T-cell (primary cell): ENCODE data around the gene AHNAK2. TPM values are rescaled to one million over a fixed set of nuclear protein-coding genes. Genes with fewer than 3 reads are reported as not detected.

ENCODE experiments used
- ATAC-seq, 4 experiments: fragments of 200-7000 bp in 3 of 4; fragments of 150-1000 bp in 1 of 4; cut with Tn5 transposase; replicated peaks in 1 of 4; 1 replicate in 3 of 4; 2 replicates in 1 of 4; pipeline ENCODE4 v1.10.0; 2021; ENCODE audit warnings: moderate library complexity in 3 of 4, mild to moderate bottlenecking in 2 of 4, moderate number of reproducible peaks in 1 of 4
- CTCF ChIA-PET, 2 donors: fragments of 300-600 bp; sonication (Branson Sonifier 250); formaldehyde crosslinking; loops; one replicate each; lab custom pipeline; 2022; ENCODE audit warnings: antibody characterized with exemption in 2 of 2; lab: Charles Lee
- POLR2A ChIA-PET, 2 donors: fragments of 300-600 bp; sonication (Branson Sonifier 250); formaldehyde crosslinking; loops; one replicate each; lab custom pipeline; 2022; ENCODE audit warnings: antibody characterized with exemption in 2 of 2; lab: Charles Lee
- DNase-seq, 35 experiments: peaks; one replicate each; pipeline versions ENCODE4 v3.0.0 to v3.0.0-alpha.2; 2013 to 2023
- H3K27ac ChIP-seq: one replicate; pipeline ENCODE4 v1.5.1; 2013; ENCODE audit warnings: low read length
- H3K27me3 ChIP-seq, 2 experiments: replicated peaks in 1 of 2; 1 replicate in 1 of 2; 2 replicates in 1 of 2; pipeline versions ENCODE4 v1.6.1 to v1.7.0; 2013; ENCODE audit warnings: low read length in 1 of 2, mixed read lengths in 1 of 2; ENCODE audit not compliant: control insufficient read depth in 2 of 2, insufficient read depth in 2 of 2; ENCODE audit errors: extremely low read depth in 1 of 2
- H3K36me3 ChIP-seq, 2 donors: 1 replicate in 1 of 2; 2 replicates in 1 of 2; pipeline versions ENCODE4 v1.6.1 to v1.7.0; 2013; ENCODE audit warnings: low read length in 1 of 2; ENCODE audit not compliant: control insufficient read depth in 2 of 2, insufficient read depth in 1 of 2; ENCODE audit errors: extremely low read depth in 1 of 2
- H3K4me1 ChIP-seq, 2 experiments: 1 replicate in 1 of 2; 2 replicates in 1 of 2; pipeline versions ENCODE4 v1.6.1 to v1.7.0; 2013; ENCODE audit warnings: low read length in 2 of 2, mixed read lengths in 1 of 2; ENCODE audit not compliant: insufficient read depth in 2 of 2, control insufficient read depth in 1 of 2; ENCODE audit errors: extremely low read depth in 1 of 2
- H3K4me3 ChIP-seq, 2 donors: 1 replicate in 1 of 2; 2 replicates in 1 of 2; pipeline versions ENCODE4 v1.5.1 to v1.7.0; 2013; ENCODE audit warnings: mild to moderate bottlenecking in 2 of 2, low read length in 1 of 2, moderate library complexity in 1 of 2; ENCODE audit not compliant: control insufficient read depth in 1 of 2; ENCODE audit errors: extremely low read depth in 1 of 2
- H3K9me3 ChIP-seq: 2 replicates; pipeline ENCODE4 v1.7.0; 2013
- H3K27ac Mint-ChIP-seq, 2 donors: one replicate each; pipeline ENCODE4 v1.8.0; 2020 to 2021; ENCODE audit warnings: mild to moderate bottlenecking in 2 of 2, mixed read lengths in 2 of 2
- H3K27me3 Mint-ChIP-seq, 2 donors: one replicate each; pipeline ENCODE4 v1.8.0; 2021 to 2022; ENCODE audit warnings: mixed read lengths in 2 of 2
- H3K36me3 Mint-ChIP-seq: one replicate; pipeline ENCODE4 v1.8.0; 2021; ENCODE audit warnings: mixed read lengths
- H3K4me1 Mint-ChIP-seq, 3 donors: one replicate each; pipeline ENCODE4 v1.8.0; 2020 to 2022; ENCODE audit warnings: mixed read lengths in 3 of 3, mild to moderate bottlenecking in 1 of 3
- H3K4me3 Mint-ChIP-seq, 3 donors: one replicate each; pipeline ENCODE4 v1.8.0; 2020 to 2022; ENCODE audit warnings: mild to moderate bottlenecking in 3 of 3, mixed read lengths in 3 of 3, moderate library complexity in 3 of 3
- H3K9me3 Mint-ChIP-seq, 3 donors: one replicate each; pipeline ENCODE4 v1.8.0; 2020 to 2022; ENCODE audit warnings: mixed read lengths in 3 of 3
- WGBS: methylation state at CpG from one replicate; pipeline ENCODE4 v1.1.5; 2013; ENCODE audit warnings: missing lambda C conversion rate; ENCODE audit not compliant: insufficient coverage; 5-methylcytosine and 5-hydroxymethylcytosine counted together
- total RNA-seq, 35 experiments: library from RNA in 6 of 35; stranded (reverse) in 6 of 35; fragments of 120-200 nt in 1 of 35; gene quantifications; one replicate each; pipeline versions ENCODE4 v1.2.1 to v1.2.4 and lab custom pipeline; 2013 to 2026

AHNAK2 gene
- total RNA-seq, 5 donors from 2014 or later (not counting 1 experiment from before 2014, with no cell fraction given): 0.20 to 0.38 (median 0.22) TPM; not detected in 2

GRCh38 chr14:104933746-104934733, 44.1 kb downstream of the AHNAK2 start:
- WGBS: 18% methylated on average over 10 of the region's 42 CpGs
- ChIA-PET CTCF (no interaction called here), POLR2A (no interaction called here)
- DNase-seq: peak in 2 of 35 experiments; percentile 12 to 17
- Histone ChIP-seq H3K4me3 (no peak overlapping the region), H3K27ac (no peak overlapping the region), H3K27me3 (peaks cover 0 to 44% of the 10 kb centered on the region in 2 experiments), H3K4me1 (peaks cover 0 to 13% of the 10 kb centered on the region in 2 experiments), H3K9me3 (no peaks in the 10 kb centered on the region), H3K36me3 (no peaks in the 10 kb centered on the region)
- Mint-ChIP-seq H3K27ac (no peak overlapping the region), H3K36me3 (no peaks in the 10 kb centered on the region), H3K4me3 (peak overlapping the region; percentile 59 to 75 (median 64)), H3K4me1 (peaks cover 0 to 6% (median 0%) of the 10 kb centered on the region in 3 donors), H3K9me3 (no peaks in the 10 kb centered on the region), H3K27me3 (peaks cover 1 to 11% of the 10 kb centered on the region in 2 donors)
- ATAC-seq: no peak

- H3K27ac Mint-ChIP-seq: no peak overlapping the region
- DNase-seq (peak; percentile 48 to 89 (median 74)), ATAC-seq (peak; percentile 91 to 94 (median 92))
- H3K4me3 ChIP-seq: peak overlapping the region; percentile 32 to 36
- H3K27me3 ChIP-seq: peaks cover 0 to 51% of the 10 kb centered on the region in 2 experiments
- H3K27ac ChIP-seq: no peak overlapping the region
- 53% methylated on average over 68 of the region's 100 CpGs for WGBS
- no peaks in the 10 kb centered on the region for H3K9me3 Mint-ChIP-seq
- peaks cover 0 to 18% of the 10 kb centered on the region in 2 donors for H3K27me3 Mint-ChIP-seq
- no peaks in the 10 kb centered on the region for H3K36me3 ChIP-seq
- no peaks in the 10 kb centered on the region for H3K36me3 Mint-ChIP-seq
- POLR2A ChIA-PET: interaction anchor here in 1 of 2 donors (0.5 kb wide), 1 partner anchor 120 kb away, joined by 4 read pairs; no protein-coding TSS in a partner anchor
- H3K4me1 ChIP-seq: peaks cover 0 to 13% of the 10 kb centered on the region in 2 experiments
- H3K4me1 Mint-ChIP-seq: peaks cover 0 to 6% (median 0%) of the 10 kb centered on the region in 3 donors
- H3K4me3 Mint-ChIP-seq: peak overlapping the region; percentile 61 to 64 (median 62)
- H3K9me3 ChIP-seq: no peaks in the 10 kb centered on the region
- CTCF ChIA-PET: no interaction called here
These were observed 45.2 kb downstream of the AHNAK2 start for GRCh38 chr14:104932676-104933631.

GRCh38 chr14:104931771-104932675, 46.2 kb downstream of the AHNAK2 start:
- ChIA-PET POLR2A (interaction anchor here in 1 of 2 donors (0.5 kb wide), 1 partner anchor 121 kb away, joined by 4 read pairs; no protein-coding TSS in a partner anchor), CTCF (no interaction called here)
- no peak overlapping the region for H3K27ac Mint-ChIP-seq
- no peak for DNase-seq
- H3K9me3 ChIP-seq: no peaks in the 10 kb centered on the region
- peaks cover 0 to 6% (median 0%) of the 10 kb centered on the region in 3 donors for H3K4me1 Mint-ChIP-seq
- H3K36me3 ChIP-seq: no peaks in the 10 kb centered on the region
- no peak for ATAC-seq
- H3K4me3 ChIP-seq: no peak overlapping the region
- no peak overlapping the region for H3K27ac ChIP-seq
- H3K27me3 ChIP-seq: peaks cover 0 to 57% of the 10 kb centered on the region in 2 experiments
- 94% methylated on average over 51 of the region's 64 CpGs for WGBS
- peaks cover 0 to 14% of the 10 kb centered on the region in 2 donors for H3K27me3 Mint-ChIP-seq
- no peaks in the 10 kb centered on the region for H3K36me3 Mint-ChIP-seq
- peaks cover 0 to 13% of the 10 kb centered on the region in 2 experiments for H3K4me1 ChIP-seq
- H3K9me3 Mint-ChIP-seq: no peaks in the 10 kb centered on the region
- H3K4me3 Mint-ChIP-seq: peak overlapping the region; percentile 40 to 60 (median 52)

GRCh38 chr14:104931304-104931770, 46.8 kb downstream of the AHNAK2 start:
- no peaks in the 10 kb centered on the region for H3K9me3 Mint-ChIP-seq

GRCh38 chr14:104930526-104931303, 47.5 kb downstream of the AHNAK2 start:
- peaks cover 0 to 13% of the 10 kb centered on the region in 2 experiments for H3K4me1 ChIP-seq
- WGBS: 82% methylated on average over 5 of the region's 10 CpGs
- no peak for ATAC-seq
- no peak for DNase-seq
- Mint-ChIP-seq H3K4me3 (peak overlapping the region in 2 of 3 donors; percentile 6 to 29), H3K36me3 (no peaks in the 10 kb centered on the region), H3K27ac (no peak overlapping the region), H3K9me3 (no peaks in the 10 kb centered on the region), H3K4me1 (peaks cover 0 to 6% (median 0%) of the 10 kb centered on the region in 3 donors), H3K27me3 (peaks cover 0 to 14% of the 10 kb centered on the region in 2 donors)
- ChIA-PET POLR2A (no interaction called here), CTCF (no interaction called here)
- peaks cover 0 to 60% of the 10 kb centered on the region in 2 experiments for H3K27me3 ChIP-seq
- H3K36me3 ChIP-seq: no peaks in the 10 kb centered on the region
- no peak overlapping the region for H3K4me3 ChIP-seq
- no peak overlapping the region for H3K27ac ChIP-seq
- H3K9me3 ChIP-seq: no peaks in the 10 kb centered on the region

More at GRCh38 chr14:104931304-104931770, 46.8 kb downstream of the AHNAK2 start:
- ChIA-PET POLR2A (no interaction called here), CTCF (no interaction called here)
- no peak overlapping the region for H3K27ac ChIP-seq
- H3K36me3 Mint-ChIP-seq: no peaks in the 10 kb centered on the region
- DNase-seq (no peak), ATAC-seq (no peak)
- 89% methylated on average over 4 of the region's 9 CpGs for WGBS
- H3K27me3 ChIP-seq: peaks cover 0 to 59% of the 10 kb centered on the region in 2 experiments
- H3K27ac Mint-ChIP-seq: no peak overlapping the region
- peaks cover 0 to 14% of the 10 kb centered on the region in 2 donors for H3K27me3 Mint-ChIP-seq
- peaks cover 0 to 13% of the 10 kb centered on the region in 2 experiments for H3K4me1 ChIP-seq
- H3K4me1 Mint-ChIP-seq: peaks cover 0 to 6% (median 0%) of the 10 kb centered on the region in 3 donors
- H3K4me3 ChIP-seq: no peak overlapping the region
- no peaks in the 10 kb centered on the region for H3K9me3 ChIP-seq
- no peaks in the 10 kb centered on the region for H3K36me3 ChIP-seq
- H3K4me3 Mint-ChIP-seq: peak overlapping the region in 1 of 3 donors; percentile 29
